ENCODE results near the gene CDK5RAP3.

DNA sequence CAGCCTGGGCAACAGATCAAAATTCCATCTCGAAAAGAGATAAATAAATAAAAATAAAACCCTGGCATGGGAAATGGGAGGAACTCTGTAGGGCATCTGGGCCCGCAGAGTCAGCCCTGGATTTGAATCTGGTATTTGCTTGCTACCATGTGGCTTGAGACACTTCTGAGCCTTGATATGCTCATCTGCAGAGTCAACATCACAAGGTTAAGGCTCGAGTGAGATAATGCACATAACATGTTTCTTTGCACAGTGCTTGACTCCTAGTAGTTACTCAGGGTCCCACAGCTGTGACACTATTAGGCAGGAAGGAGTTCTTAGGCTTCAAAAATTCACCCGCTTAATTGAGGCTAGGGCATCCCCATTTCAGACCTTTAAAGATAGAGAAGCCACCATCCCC, 21.3 kb downstream of the CDK5RAP3 start:
- TF ChIP-seq, protein P1, sequence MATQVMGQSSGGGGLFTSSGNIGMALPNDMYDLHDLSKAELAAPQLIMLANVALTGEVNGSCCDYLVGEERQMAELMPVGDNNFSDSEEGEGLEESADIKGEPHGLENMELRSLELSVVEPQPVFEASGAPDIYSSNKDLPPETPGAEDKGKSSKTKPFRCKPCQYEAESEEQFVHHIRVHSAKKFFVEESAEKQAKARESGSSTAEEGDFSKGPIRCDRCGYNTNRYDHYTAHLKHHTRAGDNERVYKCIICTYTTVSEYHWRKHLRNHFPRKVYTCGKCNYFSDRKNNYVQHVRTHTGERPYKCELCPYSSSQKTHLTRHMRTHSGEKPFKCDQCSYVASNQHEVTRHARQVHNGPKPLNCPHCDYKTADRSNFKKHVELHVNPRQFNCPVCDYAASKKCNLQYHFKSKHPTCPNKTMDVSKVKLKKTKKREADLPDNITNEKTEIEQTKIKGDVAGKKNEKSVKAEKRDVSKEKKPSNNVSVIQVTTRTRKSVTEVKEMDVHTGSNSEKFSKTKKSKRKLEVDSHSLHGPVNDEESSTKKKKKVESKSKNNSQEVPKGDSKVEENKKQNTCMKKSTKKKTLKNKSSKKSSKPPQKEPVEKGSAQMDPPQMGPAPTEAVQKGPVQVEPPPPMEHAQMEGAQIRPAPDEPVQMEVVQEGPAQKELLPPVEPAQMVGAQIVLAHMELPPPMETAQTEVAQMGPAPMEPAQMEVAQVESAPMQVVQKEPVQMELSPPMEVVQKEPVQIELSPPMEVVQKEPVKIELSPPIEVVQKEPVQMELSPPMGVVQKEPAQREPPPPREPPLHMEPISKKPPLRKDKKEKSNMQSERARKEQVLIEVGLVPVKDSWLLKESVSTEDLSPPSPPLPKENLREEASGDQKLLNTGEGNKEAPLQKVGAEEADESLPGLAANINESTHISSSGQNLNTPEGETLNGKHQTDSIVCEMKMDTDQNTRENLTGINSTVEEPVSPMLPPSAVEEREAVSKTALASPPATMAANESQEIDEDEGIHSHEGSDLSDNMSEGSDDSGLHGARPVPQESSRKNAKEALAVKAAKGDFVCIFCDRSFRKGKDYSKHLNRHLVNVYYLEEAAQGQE (IDR thresholded peaks at IDR 0.05) = no peak
- TF ChIP-seq NPAS2 (CRISPR knock-in tag; IDR thresholded peaks at IDR 0.05; ENCODE audit: borderline replicate concordance) (no peak), EP300 (IDR thresholded peaks at IDR 0.05) (no peak), MYC (IDR thresholded peaks at IDR 0.05; ENCODE audit: borderline replicate concordance, low read length) (no peak)
